A549 treated with CpdA at 1 μM for 4 hours (cell line): ENCODE measurements around the gene SRRM2. TPM values are rescaled to one million over a fixed set of nuclear protein-coding genes. Genes with fewer than 3 reads are reported as not detected.

Source experiments
- total RNA-seq: library from RNA; stranded (reverse); fragments of 200-300 nt; extraction: Qiagen RNA extraction; gene quantifications from 5 replicates; pipeline ENCODE4 v1.2.3, GENCODE V29; 2022; ENCODE audit warnings: low read depth

The SRRM2 gene
- 331 to 447 TPM (median 382 TPM) in 5 replicates for total RNA-seq

GRCh38 chr16:2752035-2752849 lies at the start of gene SRRM2:
SRRM2 (plus strand) TSS chr16:2752638; CDS start chr16:2756365, 3,727 bp downstream.

GRCh38 chr16:2720064-2720457 lies 32.4 kb upstream of the SRRM2 start, which contains the start of gene PRSS27:
PRSS27 (minus strand) TSS chr16:2720224; CDS start chr16:2720160, 64 bp downstream.

GRCh38 chr16:2777231-2777902 lies 24.9 kb downstream of the SRRM2 start, which contains the start of gene ELOB:
ELOB (minus strand) TSS chr16:2777280; CDS start chr16:2777239, 41 bp downstream.

GRCh38 chr16:2787406-2787805 lies 35.0 kb downstream of the SRRM2 start, which contains the start of gene PRSS33:
PRSS33 (minus strand) TSS chr16:2787560; CDS start chr16:2786547, 1,013 bp downstream.

GRCh38 chr16:2816751-2817339 lies 64.4 kb downstream of the SRRM2 start, which contains the start of gene PRSS21:
PRSS21 (plus strand) TSS chr16:2817237; CDS start chr16:2817269, 32 bp downstream.

Other genes with a start within 250 kb of the SRRM2 start
- gene ATP6V0C, start 238.7 kb upstream of the SRRM2 start, total RNA-seq, result 139 to 302 TPM (median 247 TPM) in 5 replicates
- gene AMDHD2, start 232.3 kb upstream of the SRRM2 start, total RNA-seq, result 20.0 to 27.6 TPM (median 23.5 TPM) in 5 replicates
- gene CEMP1, start 221.2 kb upstream of the SRRM2 start, total RNA-seq, result 0.08 TPM in 1 of 5 replicates, not detected in the others
- gene PDPK1, start 214.6 kb upstream of the SRRM2 start, total RNA-seq, result 19.8 to 25.7 TPM (median 22.4 TPM) in 5 replicates
- gene KCTD5, start 70.1 kb upstream of the SRRM2 start, total RNA-seq, result 37.7 to 45.1 TPM (median 42.1 TPM) in 5 replicates
- 1.0 to 1.6 TPM (median 1.3 TPM) in 5 replicates for gene PRSS27, start 32.4 kb upstream of the SRRM2 start, total RNA-seq
- 414 to 506 TPM (median 472 TPM) in 5 replicates for gene ELOB, start 24.6 kb downstream of the SRRM2 start, total RNA-seq
- 0.03 TPM in 1 of 5 replicates, not detected in the others for gene PRSS33, start 34.9 kb downstream of the SRRM2 start, total RNA-seq
- gene PRSS41, start 45.8 kb downstream of the SRRM2 start, total RNA-seq, result not detected in 5 replicates
- gene PRSS21, start 64.6 kb downstream of the SRRM2 start, total RNA-seq, result 0.11 to 0.19 TPM (median 0.12 TPM) in 3 of 5 replicates, not detected in the others
- gene ZG16B, start 77.7 kb downstream of the SRRM2 start, total RNA-seq, result 0.55 to 1.0 TPM (median 0.87 TPM) in 5 replicates
- gene PRSS22, start 105.5 kb downstream of the SRRM2 start, total RNA-seq, result 2.3 to 3.6 TPM (median 2.7 TPM) in 5 replicates
- gene FLYWCH2, start 130.6 kb downstream of the SRRM2 start, total RNA-seq, result 46.2 to 58.3 TPM (median 52.7 TPM) in 5 replicates
- gene FLYWCH1, start 159.3 kb downstream of the SRRM2 start, total RNA-seq, result 18.8 to 30.9 TPM (median 28.1 TPM) in 5 replicates
- 1.1 to 2.3 TPM (median 1.9 TPM) in 5 replicates for gene KREMEN2, start 211.6 kb downstream of the SRRM2 start, total RNA-seq
- 29.4 to 40.9 TPM (median 37.7 TPM) in 5 replicates for gene PAQR4, start 216.7 kb downstream of the SRRM2 start, total RNA-seq
- gene PKMYT1, start 227.8 kb downstream of the SRRM2 start, total RNA-seq, result 62.4 to 91.1 TPM (median 87.4 TPM) in 5 replicates